ENCODE data around the gene IMP3. TPM values are rescaled to one million over a fixed set of nuclear protein-coding genes. Genes with fewer than 3 reads are reported as not detected.

IMP3 gene
- total RNA-seq, 1 donor from 2014 or later = 54.9 TPM

DNA sequence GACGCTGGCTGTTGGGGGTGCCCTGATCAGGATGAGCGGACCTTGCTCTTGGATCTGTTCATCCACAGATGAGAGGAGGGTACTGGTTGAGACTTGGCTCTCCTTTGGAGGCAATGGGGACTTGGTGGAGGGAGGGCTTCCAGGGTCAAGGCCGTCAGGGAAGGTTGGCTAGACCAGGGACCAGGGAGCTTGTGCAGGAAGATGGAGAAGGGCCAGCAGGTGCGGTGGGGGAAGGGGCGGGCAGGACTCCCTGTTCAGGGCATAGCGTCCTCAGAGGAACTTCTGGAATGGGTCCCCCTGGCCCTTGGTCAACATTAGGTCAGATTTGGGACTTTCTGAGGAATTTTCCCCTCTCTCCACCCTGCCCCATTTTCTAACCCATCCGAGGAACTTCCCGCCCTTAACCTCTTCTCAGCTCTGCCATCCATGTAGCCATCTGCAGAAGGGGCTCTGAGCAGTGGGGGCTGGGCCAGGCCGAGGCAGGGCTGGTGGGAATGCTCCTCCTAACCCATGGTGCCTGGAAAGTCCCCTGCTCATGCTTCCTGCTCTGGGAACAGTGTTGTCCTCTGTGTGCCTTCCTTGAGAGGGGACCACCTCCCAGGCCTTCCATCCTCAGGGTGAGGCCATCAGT lies 19.2 kb upstream of the IMP3 start:
- Histone ChIP-seq H3K27me3 (no peaks in the 10 kb centered on the region), H3K4me3 (no peak overlapping the region), H3K4me1 (peaks cover 37% of the 10 kb centered on the region), H3K27ac (peak overlapping the region; percentile 89), H3K9me3 (no peaks in the 10 kb centered on the region), H3K36me3 (peaks cover 35% of the 10 kb centered on the region)
- TF ChIP-seq, protein P1, sequence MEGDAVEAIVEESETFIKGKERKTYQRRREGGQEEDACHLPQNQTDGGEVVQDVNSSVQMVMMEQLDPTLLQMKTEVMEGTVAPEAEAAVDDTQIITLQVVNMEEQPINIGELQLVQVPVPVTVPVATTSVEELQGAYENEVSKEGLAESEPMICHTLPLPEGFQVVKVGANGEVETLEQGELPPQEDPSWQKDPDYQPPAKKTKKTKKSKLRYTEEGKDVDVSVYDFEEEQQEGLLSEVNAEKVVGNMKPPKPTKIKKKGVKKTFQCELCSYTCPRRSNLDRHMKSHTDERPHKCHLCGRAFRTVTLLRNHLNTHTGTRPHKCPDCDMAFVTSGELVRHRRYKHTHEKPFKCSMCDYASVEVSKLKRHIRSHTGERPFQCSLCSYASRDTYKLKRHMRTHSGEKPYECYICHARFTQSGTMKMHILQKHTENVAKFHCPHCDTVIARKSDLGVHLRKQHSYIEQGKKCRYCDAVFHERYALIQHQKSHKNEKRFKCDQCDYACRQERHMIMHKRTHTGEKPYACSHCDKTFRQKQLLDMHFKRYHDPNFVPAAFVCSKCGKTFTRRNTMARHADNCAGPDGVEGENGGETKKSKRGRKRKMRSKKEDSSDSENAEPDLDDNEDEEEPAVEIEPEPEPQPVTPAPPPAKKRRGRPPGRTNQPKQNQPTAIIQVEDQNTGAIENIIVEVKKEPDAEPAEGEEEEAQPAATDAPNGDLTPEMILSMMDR (IDR thresholded peaks at IDR 0.05) = no peak
- intact Hi-C loops (cut with DNase I) = no loop called here
- ATAC-seq (no peak), DNase-seq (no peak)

DNA sequence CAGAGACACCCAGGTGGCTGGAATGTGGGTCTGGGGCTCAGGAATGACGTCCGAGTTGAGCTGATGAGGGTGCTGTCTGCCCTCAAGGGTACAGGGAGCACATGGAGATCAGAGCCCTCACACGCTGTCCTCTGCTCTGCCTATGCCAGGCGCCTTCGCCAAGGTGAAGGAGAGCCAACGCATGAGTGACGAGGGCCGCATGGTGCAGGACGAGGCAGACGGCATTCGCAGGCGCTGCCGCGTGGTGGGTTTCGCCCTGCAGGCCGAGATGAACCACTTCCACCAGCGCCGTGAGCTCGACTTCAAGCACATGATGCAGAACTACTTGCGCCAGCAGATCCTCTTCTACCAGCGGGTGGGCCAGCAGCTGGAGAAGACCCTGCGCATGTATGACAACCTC lies 16.8 kb upstream of the IMP3 start:
- Histone ChIP-seq H3K9me3 (no peaks in the 10 kb centered on the region), H3K4me3 (no peak overlapping the region), H3K27me3 (no peaks in the 10 kb centered on the region), H3K27ac (no peak overlapping the region), H3K36me3 (peaks cover 35% of the 10 kb centered on the region), H3K4me1 (peaks cover 52% of the 10 kb centered on the region)
- TF ChIP-seq, protein P1 (IDR thresholded peaks at IDR 0.05) = no peak
- intact Hi-C loops (cut with DNase I) = no loop called here
- no peak for ATAC-seq
- peak; percentile 52 for DNase-seq

DNA sequence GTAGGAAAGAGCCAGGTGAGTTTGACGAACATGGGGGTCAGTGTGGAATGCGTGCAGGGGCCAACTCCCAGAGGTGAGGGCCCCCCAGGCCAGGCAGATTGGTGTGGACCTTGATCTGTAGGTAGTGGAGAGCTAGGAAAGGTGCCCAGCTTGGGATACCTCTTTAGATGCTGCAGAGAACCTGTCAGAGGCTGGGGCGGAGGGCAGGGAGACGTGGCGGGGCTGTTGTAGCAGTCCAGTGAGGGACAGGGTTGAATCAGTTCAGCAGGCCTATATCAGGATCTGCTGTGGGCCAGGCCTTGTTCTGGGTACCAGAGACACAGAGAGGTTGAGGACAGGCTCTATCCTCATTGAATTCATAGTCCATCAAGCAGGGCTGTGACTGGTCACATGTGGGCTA lies 16.3 kb upstream of the IMP3 start:
- no peak overlapping the region for H3K27ac ChIP-seq
- no peak for ATAC-seq
- H3K4me1 ChIP-seq = peaks cover 52% of the 10 kb centered on the region
- TF ChIP-seq, protein P1 (IDR thresholded peaks at IDR 0.05) = no peak
- H3K9me3 ChIP-seq = no peaks in the 10 kb centered on the region
- intact Hi-C loops (cut with DNase I) = no loop called here
- peaks cover 35% of the 10 kb centered on the region for H3K36me3 ChIP-seq
- peak; percentile 41 for DNase-seq
- H3K27me3 ChIP-seq = no peaks in the 10 kb centered on the region
- H3K4me3 ChIP-seq = no peak overlapping the region

DNA sequence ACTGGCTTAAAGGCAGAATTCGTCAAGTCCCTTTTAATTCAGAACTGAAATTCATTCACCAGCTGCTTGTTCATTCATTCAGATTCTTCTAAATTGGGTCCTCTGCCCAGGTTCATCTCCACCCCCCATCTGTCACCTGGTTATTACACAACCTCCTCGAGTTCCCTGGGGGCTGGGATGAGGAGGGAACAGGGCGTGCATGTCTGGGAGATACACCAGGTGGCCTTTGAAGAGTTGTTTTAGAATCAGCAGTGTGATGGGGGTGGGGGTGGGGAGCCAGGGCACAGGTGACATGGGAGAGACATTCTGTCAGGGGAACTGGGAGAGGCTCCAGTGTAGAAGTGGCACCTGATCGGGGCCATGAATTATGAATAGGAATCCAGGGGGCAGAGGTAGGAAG lies 15.9 kb upstream of the IMP3 start:
- DNase-seq = no peak
- TF ChIP-seq, protein P1 (IDR thresholded peaks at IDR 0.05) = no peak
- Histone ChIP-seq H3K9me3 (no peaks in the 10 kb centered on the region), H3K4me3 (no peak overlapping the region), H3K4me1 (peaks cover 52% of the 10 kb centered on the region), H3K27me3 (no peaks in the 10 kb centered on the region), H3K27ac (no peak overlapping the region), H3K36me3 (peaks cover 35% of the 10 kb centered on the region)
- ATAC-seq = no peak
- intact Hi-C loops (cut with DNase I) = no loop called here

DNA sequence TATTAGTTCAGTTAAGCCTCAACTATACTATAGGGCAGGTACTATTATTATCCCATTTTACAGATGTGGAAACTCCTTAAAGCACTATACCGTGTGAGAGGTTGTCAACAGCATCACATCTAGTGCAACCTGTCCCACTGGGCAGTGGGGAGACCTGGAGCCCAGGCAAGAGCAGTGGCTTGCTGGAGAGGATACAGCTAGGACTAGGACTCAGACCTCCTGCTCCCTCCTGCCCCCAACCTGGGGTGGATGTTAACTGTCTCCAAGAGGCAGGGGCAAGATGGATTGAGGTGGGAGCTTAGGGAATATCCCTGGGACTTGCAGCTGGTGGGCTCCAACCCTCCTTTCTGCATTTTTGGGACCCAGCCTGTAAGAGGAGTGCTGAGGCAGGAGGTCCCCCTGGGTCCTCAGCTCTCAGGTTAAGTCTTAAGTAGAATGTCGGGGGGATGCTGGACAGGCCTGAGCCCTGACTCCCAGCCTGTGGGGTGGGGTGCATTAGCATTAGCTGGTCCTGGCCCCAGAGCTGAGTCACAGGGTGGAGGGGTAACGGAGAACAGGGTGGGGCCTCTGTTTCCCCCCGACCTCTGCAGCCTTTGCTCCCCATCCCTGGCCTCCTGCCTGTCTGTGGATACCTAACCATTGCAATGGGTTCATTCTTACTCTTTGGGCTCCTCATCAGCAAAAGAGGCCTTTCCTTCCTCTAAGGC lies 14.3 kb upstream of the IMP3 start:
- Histone ChIP-seq H3K27ac (no peak overlapping the region), H3K4me3 (no peak overlapping the region), H3K27me3 (no peaks in the 10 kb centered on the region), H3K36me3 (peaks cover 30% of the 10 kb centered on the region), H3K9me3 (no peaks in the 10 kb centered on the region), H3K4me1 (peaks cover 55% of the 10 kb centered on the region)
- intact Hi-C loops (cut with DNase I) = no loop called here
- ATAC-seq (no peak), DNase-seq (no peak)
- TF ChIP-seq, protein P1 (IDR thresholded peaks at IDR 0.05) = no peak

Data from upper lobe of right lung (tissue), 1 donor.